HepG2 (cell line): ENCODE measurements around the gene AGT. TPM values are rescaled to one million over a fixed set of nuclear protein-coding genes. Genes with fewer than 3 reads are reported as not detected.
A peak's percentile ranks its signal among the peaks of the same experiment; 100 is the strongest.

Experiments used
- ARNT2 ChIP-seq: sonication (generic); formaldehyde crosslinking; IDR thresholded peaks from 2 replicates; pipeline ENCODE4 v1.8.0; 2022; ENCODE audit warnings: mild to moderate bottlenecking, low read depth, missing genetic modification reagents, moderate library complexity
- BCL6 ChIP-seq: IDR thresholded peaks from 2 replicates; pipeline ENCODE4 v1.6.1; 2016; ENCODE audit warnings: missing genetic modification reagents, missing compliant biosample characterization
- CHD4 ChIP-seq: fragments of 200-600 bp; sonication (generic); IDR thresholded peaks from 2 replicates; pipeline ENCODE4 v1.7.0; 2017; ENCODE audit warnings: mild to moderate bottlenecking, low read length, borderline replicate concordance
- CREM ChIP-seq, 2 experiments: sonication (generic) in 1 of 2; formaldehyde crosslinking in 1 of 2; IDR thresholded peaks; 2 replicates each; pipeline versions ENCODE4 v1.4.0 to v1.6.1; 2016 to 2020; ENCODE audit warnings: antibody characterized with exemption in 1 of 2, mild to moderate bottlenecking in 1 of 2, missing genetic modification reagents in 1 of 2
- HOXA5 ChIP-seq: sonication (generic); formaldehyde crosslinking; IDR thresholded peaks from 2 replicates; pipeline ENCODE4 v1.4.0; 2020; ENCODE audit warnings: missing genetic modification reagents
- JUNB ChIP-seq: sonication (generic); formaldehyde crosslinking; IDR thresholded peaks from 2 replicates; pipeline ENCODE4 v1.8.0; 2022; ENCODE audit warnings: missing genetic modification reagents, mild to moderate bottlenecking, borderline replicate concordance
- KLF13 ChIP-seq: sonication (generic); formaldehyde crosslinking; IDR thresholded peaks from 2 replicates; pipeline ENCODE4 v1.4.0; 2020; ENCODE audit warnings: mild to moderate bottlenecking, missing genetic modification reagents
- MZF1 ChIP-seq: sonication (generic); formaldehyde crosslinking; IDR thresholded peaks from 2 replicates; pipeline ENCODE4 v1.8.1; 2023; ENCODE audit warnings: mild to moderate bottlenecking, missing genetic modification reagents, borderline replicate concordance
- POLR2G ChIP-seq: fragments of 200-400 bp; formaldehyde crosslinking; IDR thresholded peaks from 2 replicates; pipeline ENCODE4 v1.6.1; 2018; ENCODE audit warnings: mild to moderate bottlenecking, low read depth, low read length, moderate library complexity
- ZBTB26 ChIP-seq: IDR thresholded peaks from 2 replicates; pipeline ENCODE4 v1.6.1; 2016; ENCODE audit warnings: missing compliant biosample characterization, missing genetic modification reagents, borderline replicate concordance
- ZBTB49 ChIP-seq: sonication (generic); formaldehyde crosslinking; IDR thresholded peaks from 2 replicates; pipeline ENCODE4 v1.4.0; 2020; ENCODE audit warnings: missing genetic modification reagents, borderline replicate concordance
- ZNF567 ChIP-seq: sonication (generic); formaldehyde crosslinking; IDR thresholded peaks from 2 replicates; pipeline ENCODE4 v1.8.1; 2023; ENCODE audit warnings: mild to moderate bottlenecking, missing genetic modification reagents, borderline replicate concordance
- ZNF792 ChIP-seq: IDR thresholded peaks from 2 replicates; pipeline ENCODE4 v1.6.1; 2016
- ZNF891 ChIP-seq: sonication (generic); formaldehyde crosslinking; IDR thresholded peaks from 2 replicates; pipeline ENCODE4 v1.5.0; 2020; ENCODE audit warnings: mild to moderate bottlenecking, missing genetic modification reagents
- ZSCAN25 ChIP-seq: sonication (generic); formaldehyde crosslinking; IDR thresholded peaks from 2 replicates; pipeline ENCODE4 v1.8.0; 2022; ENCODE audit warnings: mild to moderate bottlenecking, missing genetic modification reagents
- polyA plus RNA-seq, 8 experiments: library from polyadenylated mRNA; depleted of rRNA in 3 of 8; stranded (reverse) in 7 of 8; unstranded in 1 of 8; fragments of >200 nt; fragmentation: Illumina TruSeq in 4 of 8; extraction: Trizol in 4 of 8; gene quantifications; 2 replicates each; pipeline versions ENCODE4 v1.2.1 to v1.2.3, GENCODE V29; 2011 to 2016; ENCODE audit warnings: low read depth in 4 of 8, missing spikeins in 1 of 8, mixed read lengths in 1 of 8; ENCODE audit not compliant: insufficient read depth in 1 of 8
- total RNA-seq, 5 experiments: library from RNA; depleted of rRNA; stranded (reverse); fragments of >200 nt; fragmentation: Illumina TruSeq; extraction: Trizol; gene quantifications; 2 replicates each; pipeline ENCODE4 v1.2.3, GENCODE V29; 2016; ENCODE audit warnings: low read depth in 1 of 5
- TF ChIP-seq, protein P1 (sequence below): sonication (generic); formaldehyde crosslinking; IDR thresholded peaks from 2 replicates; pipeline ENCODE4 v1.8.1; 2023; ENCODE audit warnings: mild to moderate bottlenecking, moderate library complexity, missing genetic modification reagents
- TF ChIP-seq, protein P2 (sequence below): IDR thresholded peaks from 2 replicates; pipeline ENCODE4 v1.6.1; 2018; ENCODE audit warnings: missing genetic modification reagents, mild to moderate bottlenecking, missing compliant biosample characterization
- TF ChIP-seq, protein P3 (sequence below): sonication (generic); formaldehyde crosslinking; IDR thresholded peaks from 2 replicates; pipeline ENCODE4 v1.4.0; 2020; ENCODE audit warnings: missing genetic modification reagents, borderline replicate concordance

The AGT gene
- total and polyA plus RNA-seq, 2 of the 13 experiments (the other 11 are each of a cell fraction or from before 2014, with no cell fraction given), result 892 to 2,071 TPM

- TF ChIP-seq MZF1, result no peak
- TF ChIP-seq KLF13 (CRISPR knock-in tag), result no peak
- no peak for TF ChIP-seq ARNT2 (CRISPR knock-in tag)
- TF ChIP-seq ZNF567, result no peak
- TF ChIP-seq HOXA5 (CRISPR knock-in tag), result no peak
- TF ChIP-seq, protein P1, sequence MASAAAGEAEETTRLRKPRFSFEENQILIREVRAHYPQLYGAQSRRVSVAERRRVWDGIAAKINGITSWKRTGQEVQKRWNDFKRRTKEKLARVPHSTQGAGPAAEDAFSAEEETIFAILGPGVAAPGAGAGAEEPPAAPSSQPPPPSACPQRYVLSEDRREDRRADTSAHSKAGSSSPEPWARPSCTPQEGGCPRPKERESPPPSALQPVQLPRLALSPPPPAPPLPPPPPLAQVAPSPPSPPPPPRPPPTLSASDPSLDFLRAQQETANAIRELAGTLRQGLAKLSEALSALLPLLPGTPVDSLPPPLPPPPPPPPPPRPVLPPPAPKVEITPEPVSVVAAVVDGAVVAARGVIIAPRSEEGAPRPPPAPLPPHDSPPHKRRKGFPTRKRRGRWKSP (CRISPR knock-in tag), result no peak
- no peak for TF ChIP-seq ZBTB26 (CRISPR knock-in tag)
- TF ChIP-seq, protein P2, sequence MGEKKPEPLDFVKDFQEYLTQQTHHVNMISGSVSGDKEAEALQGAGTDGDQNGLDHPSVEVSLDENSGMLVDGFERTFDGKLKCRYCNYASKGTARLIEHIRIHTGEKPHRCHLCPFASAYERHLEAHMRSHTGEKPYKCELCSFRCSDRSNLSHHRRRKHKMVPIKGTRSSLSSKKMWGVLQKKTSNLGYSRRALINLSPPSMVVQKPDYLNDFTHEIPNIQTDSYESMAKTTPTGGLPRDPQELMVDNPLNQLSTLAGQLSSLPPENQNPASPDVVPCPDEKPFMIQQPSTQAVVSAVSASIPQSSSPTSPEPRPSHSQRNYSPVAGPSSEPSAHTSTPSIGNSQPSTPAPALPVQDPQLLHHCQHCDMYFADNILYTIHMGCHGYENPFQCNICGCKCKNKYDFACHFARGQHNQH (CRISPR knock-in tag), result no peak
- peak; percentile 37; the same call in 1 of the 2 replicates for TF ChIP-seq POLR2G
- TF ChIP-seq ZNF891 (CRISPR knock-in tag), result peak; percentile 59; the same call in 1 of the 2 replicates
- 0 out of 2 replicates have a peak, but pooled peaks have one; percentile 5 for TF ChIP-seq BCL6
- TF ChIP-seq ZBTB49 (CRISPR knock-in tag), result no peak
- no peak for TF ChIP-seq CHD4
- TF ChIP-seq ZNF792 (CRISPR knock-in tag), result no peak
- TF ChIP-seq JUNB (CRISPR knock-in tag), result no peak
- no peak for TF ChIP-seq CREM (IDR thresholded peaks at IDR 0.05)
- no peak for TF ChIP-seq CREM (CRISPR knock-in tag; IDR thresholded peaks at IDR 0.05)
- TF ChIP-seq, protein P3, sequence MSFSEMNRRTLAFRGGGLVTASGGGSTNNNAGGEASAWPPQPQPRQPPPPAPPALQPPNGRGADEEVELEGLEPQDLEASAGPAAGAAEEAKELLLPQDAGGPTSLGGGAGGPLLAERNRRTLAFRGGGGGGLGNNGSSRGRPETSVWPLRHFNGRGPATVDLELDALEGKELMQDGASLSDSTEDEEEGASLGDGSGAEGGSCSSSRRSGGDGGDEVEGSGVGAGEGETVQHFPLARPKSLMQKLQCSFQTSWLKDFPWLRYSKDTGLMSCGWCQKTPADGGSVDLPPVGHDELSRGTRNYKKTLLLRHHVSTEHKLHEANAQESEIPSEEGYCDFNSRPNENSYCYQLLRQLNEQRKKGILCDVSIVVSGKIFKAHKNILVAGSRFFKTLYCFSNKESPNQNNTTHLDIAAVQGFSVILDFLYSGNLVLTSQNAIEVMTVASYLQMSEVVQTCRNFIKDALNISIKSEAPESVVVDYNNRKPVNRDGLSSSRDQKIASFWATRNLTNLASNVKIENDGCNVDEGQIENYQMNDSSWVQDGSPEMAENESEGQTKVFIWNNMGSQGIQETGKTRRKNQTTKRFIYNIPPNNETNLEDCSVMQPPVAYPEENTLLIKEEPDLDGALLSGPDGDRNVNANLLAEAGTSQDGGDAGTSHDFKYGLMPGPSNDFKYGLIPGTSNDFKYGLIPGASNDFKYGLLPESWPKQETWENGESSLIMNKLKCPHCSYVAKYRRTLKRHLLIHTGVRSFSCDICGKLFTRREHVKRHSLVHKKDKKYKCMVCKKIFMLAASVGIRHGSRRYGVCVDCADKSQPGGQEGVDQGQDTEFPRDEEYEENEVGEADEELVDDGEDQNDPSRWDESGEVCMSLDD, result no peak
- TF ChIP-seq ZSCAN25 (CRISPR knock-in tag), result peak; percentile 85
These were observed 39.8 kb upstream of the AGT start (continued) for GRCh38 chr1:230753586-230754251.
